Stimulated activated CD4-positive, alpha-beta T cell treated with anti-CD3 and anti-CD28 coated beads, Interleukin-1b, Interleukin-23, amount 100 ng/mL, for 48 hours (primary cell): Measurements from ENCODE around the gene SLC19A1.

Source experiments
- DNase-seq: peaks from one replicate; pipeline ENCODE4 v3.0.0-alpha.2; 2020

The SLC19A1 gene

DNA sequence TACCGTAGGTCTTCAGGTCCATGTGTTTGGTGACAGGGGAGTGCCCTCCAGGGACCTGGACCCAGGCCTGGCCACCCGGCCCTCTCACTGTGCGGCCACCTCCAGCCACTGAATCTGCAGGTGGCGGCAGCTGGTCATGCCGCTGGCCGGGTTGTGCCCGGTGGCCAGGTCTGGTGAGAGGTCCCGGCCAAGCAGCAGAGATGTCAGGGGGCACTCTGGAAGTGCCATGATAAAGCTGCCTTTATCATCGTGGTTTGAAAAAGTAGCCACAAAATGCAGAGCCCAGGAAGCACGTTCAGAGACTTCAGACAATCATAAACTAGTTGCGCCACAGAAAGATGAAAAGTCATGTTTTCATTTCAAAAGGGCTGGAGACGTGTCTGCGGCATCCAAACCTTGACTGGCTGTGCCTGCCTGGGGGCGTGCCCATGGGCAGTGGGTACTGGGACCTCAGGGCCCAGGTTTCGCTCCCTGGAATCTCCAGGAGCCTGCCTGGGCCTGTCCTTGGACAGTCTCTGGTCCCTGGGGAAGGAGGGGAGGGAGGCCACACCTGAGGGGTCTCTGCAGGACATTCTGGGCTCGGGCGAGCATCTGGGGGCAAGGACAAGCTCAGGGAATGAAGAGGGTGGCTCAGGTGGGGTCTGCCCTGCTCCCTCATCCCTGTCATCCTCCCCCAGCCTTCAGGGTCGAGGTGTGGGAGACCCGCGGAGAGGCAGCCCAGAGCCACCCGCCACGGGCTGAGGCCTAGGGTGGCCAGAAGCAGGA is 92.4 kb downstream of the SLC19A1 start:
- no peak for DNase-seq

DNA sequence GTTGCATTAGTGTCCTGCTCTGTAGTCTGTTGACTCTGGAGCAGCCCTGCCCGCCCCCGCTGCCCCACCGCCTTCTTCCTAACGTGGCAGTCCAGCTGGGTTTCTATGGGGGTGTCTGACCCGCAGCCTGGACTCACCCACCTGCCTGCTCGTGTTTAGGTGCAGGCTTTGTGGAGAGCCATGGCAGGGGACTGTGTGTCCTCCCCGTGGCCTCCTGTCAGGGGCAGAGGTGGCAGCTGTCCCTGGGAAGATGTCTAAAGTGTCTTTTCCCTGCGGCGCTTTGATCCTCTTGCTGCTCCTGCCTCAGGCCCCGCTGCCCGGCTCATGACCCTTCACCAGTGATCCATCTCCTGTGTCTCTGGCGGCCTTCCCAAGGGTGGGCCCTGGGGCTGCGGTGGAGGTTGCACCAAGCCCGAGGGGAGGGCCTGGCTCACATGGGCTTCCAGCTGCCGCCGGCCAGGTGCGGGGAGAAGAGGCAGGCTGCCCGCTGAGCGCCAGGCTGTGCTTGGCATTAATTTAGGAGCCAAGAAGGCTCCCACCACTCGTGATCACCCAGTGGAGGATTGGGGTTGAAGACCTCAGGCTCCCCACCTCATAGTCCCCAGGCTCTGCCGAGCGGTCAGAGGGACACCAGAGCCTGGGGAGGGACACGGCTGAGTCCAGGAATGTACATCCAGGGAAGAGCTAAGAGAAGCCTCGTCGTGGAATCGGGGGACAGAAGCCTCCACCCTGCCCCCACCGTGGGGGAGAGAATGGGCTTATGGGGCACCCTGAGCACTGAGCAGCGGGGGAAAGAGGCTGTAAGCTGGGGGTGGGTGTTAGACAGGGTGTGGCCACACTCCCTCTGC is 93.2 kb downstream of the SLC19A1 start:
- no peak for DNase-seq

DNA sequence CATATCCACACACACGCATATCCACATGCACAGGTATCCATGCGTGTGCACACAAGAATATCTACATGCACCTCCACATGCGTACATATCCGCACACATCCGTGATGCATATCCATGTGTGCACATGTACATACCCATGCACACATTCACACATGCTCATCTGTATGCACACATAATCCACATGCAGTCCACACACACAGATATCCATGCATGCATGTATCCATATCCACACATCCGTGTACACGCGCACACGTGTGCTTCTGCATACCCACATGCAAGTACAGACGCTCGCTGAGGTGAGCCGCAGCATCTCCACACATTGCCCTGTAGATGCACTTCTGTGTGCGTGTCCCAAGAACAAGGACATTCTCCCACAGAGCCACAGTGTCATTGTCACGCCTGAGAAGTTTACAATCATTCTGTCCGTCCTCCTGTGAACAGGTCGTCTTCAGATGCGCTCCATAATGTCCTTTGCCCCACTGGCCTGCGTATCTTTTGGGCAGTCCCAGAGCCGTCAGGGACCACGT is 93.9 kb downstream of the SLC19A1 start:
- no peak for DNase-seq
